Hepatocyte (in vitro differentiated cells): ENCODE measurements around the gene TAAR9. TPM values are rescaled to one million over a fixed set of nuclear protein-coding genes. Genes with fewer than 3 reads are reported as not detected.
"Not testable (repeated sequence)": the region's sequence is repeated elsewhere in the genome, so short reads cannot be mapped to it uniquely, and the experiment has no call there.

Source experiments
- DNase-seq: peaks from one replicate; pipeline ENCODE4 v3.0.0-alpha.2; 2016; ENCODE audit warnings: low spot score
- H2AFZ ChIP-seq: fragments of 200-600 bp; sonication (generic); 2 replicates; pipeline ENCODE4 v1.6.0; 2016; ENCODE audit warnings: antibody characterized with exemption, mild to moderate bottlenecking
- H3K27ac ChIP-seq: fragments of 200-600 bp; sonication (generic); 2 replicates; pipeline ENCODE4 v1.5.1; 2016; ENCODE audit warnings: mild to moderate bottlenecking
- H3K27me3 ChIP-seq: fragments of 200-600 bp; sonication (generic); 2 replicates; pipeline ENCODE4 v1.6.1; 2016
- H3K36me3 ChIP-seq: fragments of 200-600 bp; sonication (generic); replicated peaks from 2 replicates; pipeline ENCODE4 v1.5.1; 2016; ENCODE audit warnings: low read depth; ENCODE audit not compliant: insufficient read depth
- H3K4me1 ChIP-seq: fragments of 200-600 bp; sonication (generic); 2 replicates; pipeline ENCODE4 v1.5.1; 2016; ENCODE audit warnings: mild to moderate bottlenecking, moderate library complexity; ENCODE audit not compliant: insufficient read depth
- H3K4me2 ChIP-seq: fragments of 200-600 bp; sonication (generic); 2 replicates; pipeline ENCODE4 v1.6.0; 2016
- H3K4me3 ChIP-seq: fragments of 200-600 bp; sonication (generic); 2 replicates; pipeline ENCODE4 v1.5.1; 2016; ENCODE audit warnings: mild to moderate bottlenecking
- H3K79me2 ChIP-seq: fragments of 200-600 bp; sonication (generic); 2 replicates; pipeline ENCODE4 v1.6.0; 2017; ENCODE audit warnings: mild to moderate bottlenecking
- H3K9me2 ChIP-seq: fragments of 200-600 bp; sonication (generic); replicated peaks from 2 replicates; pipeline ENCODE4 v1.6.0; 2017; ENCODE audit warnings: mild to moderate bottlenecking; ENCODE audit not compliant: insufficient read depth
- H3K9me3 ChIP-seq: fragments of 200-600 bp; sonication (generic); 2 replicates; pipeline ENCODE4 v1.5.1; 2016; ENCODE audit warnings: low read depth, mild to moderate bottlenecking
- H4K20me1 ChIP-seq: fragments of 200-600 bp; sonication (generic); 2 replicates; pipeline ENCODE4 v1.6.0; 2016; ENCODE audit warnings: mild to moderate bottlenecking; ENCODE audit not compliant: insufficient read depth, poor library complexity, severe bottlenecking
- EZH2 ChIP-seq: fragments of 200-600 bp; sonication (generic); IDR thresholded peaks from 2 replicates; pipeline ENCODE4 v1.6.1; 2016; ENCODE audit warnings: antibody characterized with exemption, mild to moderate bottlenecking, borderline replicate concordance
- EZH2phosphoT487 ChIP-seq: fragments of 200-600 bp; sonication (generic); IDR thresholded peaks from one replicate; pipeline ENCODE4 v1.6.1; 2018; ENCODE audit warnings: antibody characterized with exemption, mild to moderate bottlenecking, low read depth, moderate library complexity; ENCODE audit not compliant: unreplicated experiment, severe bottlenecking
- WGBS: methylation state at CpG from one replicate; pipeline ENCODE4 v1.1.6; 2016; ENCODE audit warnings: low lambda C conversion rate; ENCODE audit errors: missing lambda C conversion rate; 5-methylcytosine and 5-hydroxymethylcytosine counted together
- polyA plus RNA-seq: library from polyadenylated mRNA; unstranded; fragments of >200 nt; fragmentation: Nextera tagmentation; extraction: Ambion mirVana; gene quantifications from 2 replicates; pipeline ENCODE4 v1.2.1, GENCODE V29; 2016
- total RNA-seq: library from RNA; depleted of rRNA; stranded (reverse); fragments of >200 nt; gene quantifications from 2 replicates; pipeline ENCODE4 v1.2.3, GENCODE V29; 2014
- TF ChIP-seq, protein P1 (sequence below): fragments of 200-600 bp; sonication (generic); IDR thresholded peaks from 2 replicates; pipeline ENCODE4 v1.5.1; 2016; ENCODE audit warnings: antibody characterized with exemption, mild to moderate bottlenecking; ENCODE audit not compliant: poor library complexity

Gene TAAR9
- total and polyA plus RNA-seq, 2 experiments from 2014 or later = not detected

DNA sequence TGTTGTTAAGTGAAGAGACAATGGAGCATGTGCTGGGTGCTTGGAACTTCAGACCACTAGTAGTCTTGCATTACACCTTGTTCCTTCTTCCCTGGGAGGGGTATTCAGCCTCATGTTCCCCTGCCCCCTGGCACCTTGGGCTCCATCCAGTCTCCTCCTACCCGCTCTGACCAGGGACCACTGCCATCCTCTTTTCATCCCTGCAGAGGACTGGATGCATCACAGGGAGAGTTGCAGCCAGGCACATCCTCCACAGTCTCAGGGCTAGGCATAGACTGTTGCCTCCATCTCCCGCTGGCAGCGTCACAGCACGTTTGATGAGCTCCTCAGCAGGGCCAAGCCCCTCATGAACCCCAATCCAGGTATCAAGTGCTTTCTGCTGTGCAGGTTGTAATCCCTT lies 13.1 kb downstream of the TAAR9 start:
- no peak for DNase-seq
- no peaks in the 10 kb centered on the region for H4K20me1 ChIP-seq
- TF ChIP-seq, protein P1, sequence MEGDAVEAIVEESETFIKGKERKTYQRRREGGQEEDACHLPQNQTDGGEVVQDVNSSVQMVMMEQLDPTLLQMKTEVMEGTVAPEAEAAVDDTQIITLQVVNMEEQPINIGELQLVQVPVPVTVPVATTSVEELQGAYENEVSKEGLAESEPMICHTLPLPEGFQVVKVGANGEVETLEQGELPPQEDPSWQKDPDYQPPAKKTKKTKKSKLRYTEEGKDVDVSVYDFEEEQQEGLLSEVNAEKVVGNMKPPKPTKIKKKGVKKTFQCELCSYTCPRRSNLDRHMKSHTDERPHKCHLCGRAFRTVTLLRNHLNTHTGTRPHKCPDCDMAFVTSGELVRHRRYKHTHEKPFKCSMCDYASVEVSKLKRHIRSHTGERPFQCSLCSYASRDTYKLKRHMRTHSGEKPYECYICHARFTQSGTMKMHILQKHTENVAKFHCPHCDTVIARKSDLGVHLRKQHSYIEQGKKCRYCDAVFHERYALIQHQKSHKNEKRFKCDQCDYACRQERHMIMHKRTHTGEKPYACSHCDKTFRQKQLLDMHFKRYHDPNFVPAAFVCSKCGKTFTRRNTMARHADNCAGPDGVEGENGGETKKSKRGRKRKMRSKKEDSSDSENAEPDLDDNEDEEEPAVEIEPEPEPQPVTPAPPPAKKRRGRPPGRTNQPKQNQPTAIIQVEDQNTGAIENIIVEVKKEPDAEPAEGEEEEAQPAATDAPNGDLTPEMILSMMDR = no peak
- no peak for TF ChIP-seq EZH2
- TF ChIP-seq EZH2phosphoT487 = no peak
- no peaks in the 10 kb centered on the region for H3K27me3 ChIP-seq
- no peaks in the 10 kb centered on the region for H3K4me1 ChIP-seq
- no peak overlapping the region for H2AFZ ChIP-seq
- WGBS = 77% methylated on average over 4 of the region's 4 CpGs
- H3K9me2 ChIP-seq = no peaks in the 10 kb centered on the region
- no peaks in the 10 kb centered on the region for H3K79me2 ChIP-seq
- no peaks in the 10 kb centered on the region for H3K36me3 ChIP-seq
- no peak overlapping the region for H3K4me2 ChIP-seq
- no peak overlapping the region for H3K27ac ChIP-seq
- no peaks in the 10 kb centered on the region for H3K9me3 ChIP-seq
- no peak overlapping the region for H3K4me3 ChIP-seq

DNA sequence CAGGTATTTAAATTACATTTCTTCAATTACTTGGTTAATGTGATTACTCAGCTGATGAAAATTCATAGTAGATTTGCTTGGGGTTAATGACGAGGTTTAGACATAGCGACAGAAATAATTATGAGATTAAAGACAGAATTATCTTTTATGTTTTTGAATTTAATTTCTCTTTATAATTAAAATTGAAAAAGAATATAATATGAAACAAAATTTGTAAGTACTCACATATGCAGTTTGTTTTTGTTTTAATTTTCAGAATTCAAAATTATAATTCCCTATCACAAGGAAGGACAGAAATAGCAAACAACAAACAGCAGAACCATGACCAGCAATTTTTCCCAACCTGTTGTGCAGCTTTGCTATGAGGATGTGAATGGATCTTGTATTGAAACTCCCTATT lies 14.3 kb downstream of the TAAR9 start, which contains the start of gene TAAR8:
Gene TAAR8 (plus strand): TSS at position 301 of the 400 bp plus-strand sequence. CDS start 21 bp downstream, at position 322.
- no peaks in the 10 kb centered on the region for H3K4me1 ChIP-seq
- no peaks in the 10 kb centered on the region for H4K20me1 ChIP-seq
- no peak for DNase-seq
- no peak within 1 kb of the TSS for H2AFZ ChIP-seq
- no peaks in the 10 kb centered on the region for H3K27me3 ChIP-seq
- H3K4me2 ChIP-seq = no peak within 1 kb of the TSS
- WGBS = 98% methylated on average over 2 of the region's 2 CpGs
- no peaks in the 10 kb centered on the region for H3K9me2 ChIP-seq
- H3K27ac ChIP-seq = no peak within 1 kb of the TSS
- H3K9me3 ChIP-seq = no peaks in the 10 kb centered on the region
- no peak within 1 kb of the TSS for H3K4me3 ChIP-seq
- no peak for TF ChIP-seq EZH2phosphoT487
- no peak for TF ChIP-seq EZH2
- TF ChIP-seq, protein P1 = no peak
- H3K79me2 ChIP-seq = no peaks in the 10 kb centered on the region
- no peaks in the 10 kb centered on the region for H3K36me3 ChIP-seq

DNA sequence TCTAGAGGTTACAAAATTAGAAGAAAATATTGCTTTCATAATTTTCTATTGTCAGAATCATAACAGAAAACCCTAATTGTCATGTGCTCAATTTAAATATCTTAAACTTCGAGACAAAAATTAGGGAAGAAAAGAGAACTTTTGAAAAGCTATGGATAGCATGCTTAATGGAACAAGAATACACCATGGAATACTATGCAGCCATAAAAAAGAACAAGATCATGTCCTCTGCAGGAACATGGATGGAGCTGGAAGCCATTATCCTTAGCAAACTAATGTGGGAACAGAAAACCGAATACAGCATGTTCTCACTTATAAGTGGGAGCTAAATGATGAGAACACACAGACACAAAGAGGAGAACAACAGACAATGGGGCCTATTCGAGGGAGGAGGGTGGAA lies 22.0 kb downstream of the TAAR9 start:
- not testable (repeated sequence) for H3K36me3 ChIP-seq, H3K27me3 ChIP-seq, H3K4me3 ChIP-seq, H3K9me3 ChIP-seq, H3K79me2 ChIP-seq, H3K4me1 ChIP-seq, H2AFZ ChIP-seq, DNase-seq, H4K20me1 ChIP-seq, H3K4me2 ChIP-seq, H3K9me2 ChIP-seq, H3K27ac ChIP-seq
- 85% methylated on average over 3 of the region's 3 CpGs for WGBS

DNA sequence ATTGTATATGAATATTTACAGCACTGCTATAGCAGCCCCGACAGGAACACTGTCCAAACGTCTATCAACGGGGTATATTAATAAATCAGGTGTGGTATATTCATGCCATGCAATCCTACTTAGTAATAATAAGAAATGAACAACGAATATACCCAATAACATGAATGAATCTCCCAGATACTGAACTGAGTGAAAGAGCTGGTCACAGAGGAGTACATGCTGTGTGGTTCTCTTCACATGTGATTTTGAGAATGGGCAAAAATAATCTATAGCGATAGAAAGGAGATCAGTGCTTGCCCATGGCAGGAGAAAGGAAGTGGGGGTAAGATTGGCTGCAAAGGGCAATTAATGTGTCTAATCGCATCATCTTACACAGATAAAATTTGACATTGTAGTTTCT lies 28.3 kb downstream of the TAAR9 start:
- no peaks in the 10 kb centered on the region for H3K36me3 ChIP-seq
- H3K27me3 ChIP-seq = no peaks in the 10 kb centered on the region
- TF ChIP-seq, protein P1 = no peak
- no peak for TF ChIP-seq EZH2
- no peak for TF ChIP-seq EZH2phosphoT487
- WGBS = 89% methylated on average over 6 of the region's 6 CpGs
- DNase-seq = no peak
- no peaks in the 10 kb centered on the region for H4K20me1 ChIP-seq
- no peaks in the 10 kb centered on the region for H3K79me2 ChIP-seq
- H2AFZ ChIP-seq = no peak overlapping the region
- H3K4me1 ChIP-seq = no peaks in the 10 kb centered on the region
- H3K9me3 ChIP-seq = no peaks in the 10 kb centered on the region
- no peaks in the 10 kb centered on the region for H3K9me2 ChIP-seq
- no peak overlapping the region for H3K4me3 ChIP-seq
- no peak overlapping the region for H3K27ac ChIP-seq
- H3K4me2 ChIP-seq = no peak overlapping the region
